GM19239 (cell line): Measurements from ENCODE around the gene SLC12A3.
"Not testable (repeated sequence)": the region's sequence is repeated elsewhere in the genome, so short reads cannot be mapped to it uniquely, and the experiment has no call there.

Experiments used
- DNase-seq: peaks from one replicate; pipeline ENCODE4 v3.0.0; 2011; ENCODE audit warnings: low spot score; ENCODE audit not compliant: insufficient read length
- FAIRE-seq: peaks from 2 replicates; lab custom pipeline; 2011; peaks lifted over from hg19 to GRCh38; lab: Jason Lieb, UNC

Gene SLC12A3

GRCh38 chr16:56915336-56916119 is 50.5 kb downstream of the SLC12A3 start:
- FAIRE-seq (peak; percentile 76), DNase-seq (no peak)

GRCh38 chr16:56916571-56917403 is 51.8 kb downstream of the SLC12A3 start:
- peak; percentile 62 for DNase-seq
- peak; percentile 96 for FAIRE-seq

- FAIRE-seq (no peak), DNase-seq (no peak)
Measured at GRCh38 chr16:56918467-56919012, 53.5 kb downstream of the SLC12A3 start.

GRCh38 chr16:56919099-56919800 is 54.2 kb downstream of the SLC12A3 start:
- no peak for FAIRE-seq
- DNase-seq: no peak

- no peak for DNase-seq
- FAIRE-seq: no peak
Measured at GRCh38 chr16:56921571-56921970, 56.6 kb downstream of the SLC12A3 start.

- FAIRE-seq (no peak), DNase-seq (no peak)
Measured at GRCh38 chr16:56923481-56924091, 58.6 kb downstream of the SLC12A3 start.

- FAIRE-seq: peak; percentile 21
- DNase-seq: no peak
Measured at GRCh38 chr16:56927471-56927870, 62.5 kb downstream of the SLC12A3 start.

GRCh38 chr16:56929639-56930038 is 64.6 kb downstream of the SLC12A3 start:
- DNase-seq (no peak), FAIRE-seq (no peak)

GRCh38 chr16:56930486-56931270 is 65.7 kb downstream of the SLC12A3 start:
- DNase-seq (no peak), FAIRE-seq (peak; percentile 28)

GRCh38 chr16:56931271-56931891 is 66.4 kb downstream of the SLC12A3 start:
- no peak for FAIRE-seq
- DNase-seq: no peak

- FAIRE-seq (peak; percentile 88), DNase-seq (peak; percentile 89)
Measured at GRCh38 chr16:56931892-56932720, 67.1 kb downstream of the SLC12A3 start, which contains the start of gene HERPUD1. HERPUD1 (plus strand) TSS chr16:56932142; CDS start chr16:56932245, 103 bp downstream.

GRCh38 chr16:56932721-56933619 is 68.0 kb downstream of the SLC12A3 start:
- FAIRE-seq: peak; percentile 79
- no peak for DNase-seq

- DNase-seq: no peak
- no peak for FAIRE-seq
Measured at GRCh38 chr16:56933828-56934598, 69.0 kb downstream of the SLC12A3 start.

- not testable (repeated sequence) for DNase-seq, FAIRE-seq
Measured at GRCh38 chr16:56934599-56935145, 69.7 kb downstream of the SLC12A3 start.

- DNase-seq (no peak), FAIRE-seq (no peak)
Measured at GRCh38 chr16:56935201-56935600, 70.2 kb downstream of the SLC12A3 start.

GRCh38 chr16:56936491-56936890 is 71.5 kb downstream of the SLC12A3 start:
- no peak for DNase-seq
- FAIRE-seq: no peak
